H7 (cell line): ENCODE results near the gene DNAH8. TPM values are rescaled to one million over a fixed set of nuclear protein-coding genes. Genes with fewer than 3 reads are reported as not detected.

Source experiments
- DNase-seq: peaks from one replicate; pipeline ENCODE4 v3.0.0; 2012
- H3K27me3 ChIP-seq: 2 replicates; pipeline ENCODE4 v1.6.0; 2011; ENCODE audit warnings: mild to moderate bottlenecking, low read length; ENCODE audit not compliant: control insufficient read depth, insufficient read depth
- H3K36me3 ChIP-seq: replicated peaks from 2 replicates; pipeline ENCODE4 v1.5.1; 2011; ENCODE audit warnings: low read length; ENCODE audit not compliant: control insufficient read depth, insufficient read depth
- H3K4me3 ChIP-seq: 2 replicates; pipeline ENCODE4 v1.5.1; 2011; ENCODE audit warnings: low read depth, mild to moderate bottlenecking, control low read depth, low read length, moderate library complexity; ENCODE audit not compliant: insufficient read depth
- total RNA-seq: library from RNA; depleted of rRNA; stranded (reverse); fragments of >200 nt; shearing (Covaris generic); gene quantifications from 2 replicates; pipeline ENCODE4 v1.2.3, GENCODE V29; 2014

The DNAH8 gene
- total RNA-seq, 1 experiment from 2014 or later: 0.03 TPM

DNA sequence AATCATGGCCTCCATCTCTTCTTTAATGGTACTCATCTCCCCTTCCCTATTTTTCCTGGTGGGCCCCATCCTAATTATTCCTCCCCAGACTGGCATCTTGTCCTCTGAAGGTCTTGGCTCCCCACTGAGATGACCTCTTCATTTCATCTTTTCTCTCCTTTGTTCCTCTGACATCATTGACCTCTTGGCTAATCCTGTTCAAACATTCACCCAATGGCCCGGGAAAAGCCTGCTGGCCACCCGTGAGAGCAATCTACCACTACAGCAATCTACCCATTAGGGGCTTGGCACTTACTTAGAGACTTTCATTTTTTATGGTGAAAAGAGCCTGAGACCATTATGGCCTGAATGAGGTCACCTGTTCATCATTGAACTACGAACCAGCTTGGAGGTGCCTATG lies 130.8 kb downstream of the DNAH8 start:
- no peak for DNase-seq

DNA sequence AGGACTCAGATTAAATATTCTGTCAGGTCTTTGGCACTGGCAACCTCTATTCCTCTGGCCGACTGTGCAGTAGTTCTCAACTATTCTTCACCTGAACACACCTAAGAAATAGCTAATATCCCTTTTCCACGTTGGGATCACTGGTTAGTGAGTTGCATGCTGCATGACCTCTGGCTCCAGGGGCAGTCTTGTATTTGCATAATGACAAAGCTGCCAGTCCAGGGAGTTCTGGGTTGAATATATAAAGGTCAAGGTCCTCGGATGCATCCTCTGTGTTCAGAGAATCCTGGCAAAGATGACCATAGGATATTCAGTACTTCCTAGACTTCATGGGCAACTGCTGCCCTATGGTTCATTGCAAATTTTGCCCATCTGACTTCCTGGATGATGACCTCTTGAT lies 131.2 kb downstream of the DNAH8 start:
- DNase-seq: no peak
- Histone ChIP-seq H3K36me3 (no peaks in the 10 kb centered on the region), H3K27me3 (no peaks in the 10 kb centered on the region), H3K4me3 (no peak overlapping the region)

More for the DNA sequence above, 130.8 kb downstream of the DNAH8 start:
- no peaks in the 10 kb centered on the region for H3K36me3 ChIP-seq
- H3K27me3 ChIP-seq: no peaks in the 10 kb centered on the region
- H3K4me3 ChIP-seq: no peak overlapping the region

- H3K27me3 ChIP-seq: no peaks in the 10 kb centered on the region
- H3K4me3 ChIP-seq: no peak overlapping the region
- no peaks in the 10 kb centered on the region for H3K36me3 ChIP-seq
- DNase-seq: no peak
Measured at GRCh38 chr6:38846844-38847243, 131.7 kb downstream of the DNAH8 start.

DNA sequence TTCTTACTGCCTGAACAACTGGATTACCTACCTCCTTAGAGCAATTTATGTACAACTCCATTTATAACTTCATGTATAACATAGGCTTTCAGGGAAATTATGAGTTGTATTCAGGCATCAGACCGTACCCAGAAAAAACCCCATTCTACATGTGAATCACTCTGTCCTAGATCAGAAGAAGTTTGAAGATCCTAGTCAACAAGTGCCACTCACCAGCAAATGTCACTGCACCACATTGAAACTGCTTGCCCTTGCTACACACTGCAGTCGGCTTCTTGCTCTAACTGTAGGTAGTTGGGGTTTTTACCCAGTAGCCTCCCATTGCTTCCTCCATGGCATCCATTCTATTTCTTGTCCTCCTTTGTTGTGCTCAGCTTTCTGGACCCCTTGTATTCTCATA lies 132.4 kb downstream of the DNAH8 start:
- H3K27me3 ChIP-seq: no peaks in the 10 kb centered on the region
- H3K36me3 ChIP-seq: no peaks in the 10 kb centered on the region
- DNase-seq: no peak
- no peak overlapping the region for H3K4me3 ChIP-seq

DNA sequence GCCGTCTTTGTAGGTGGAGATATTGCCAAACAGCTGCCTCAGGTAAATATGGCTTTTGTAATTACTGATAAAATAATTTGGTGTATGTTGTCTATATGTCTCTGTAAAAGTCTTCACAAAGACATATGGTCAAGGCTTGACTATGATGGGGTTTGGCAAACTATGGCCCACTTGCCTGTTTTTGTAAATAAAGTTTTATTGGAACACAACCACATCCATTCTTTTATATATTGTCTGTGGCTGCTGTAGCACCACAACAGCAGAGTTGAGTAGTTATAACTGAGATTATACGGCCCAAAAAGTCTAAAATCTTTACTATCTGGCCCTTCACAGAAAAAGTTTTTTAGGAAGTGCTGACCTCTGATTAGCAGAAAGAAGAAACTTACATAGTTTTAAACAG lies 133.6 kb downstream of the DNAH8 start:
- no peak for DNase-seq
- Histone ChIP-seq H3K4me3 (no peak overlapping the region), H3K27me3 (no peaks in the 10 kb centered on the region), H3K36me3 (no peaks in the 10 kb centered on the region)

- no peak overlapping the region for H3K4me3 ChIP-seq
- H3K27me3 ChIP-seq: no peaks in the 10 kb centered on the region
- DNase-seq: no peak
- no peaks in the 10 kb centered on the region for H3K36me3 ChIP-seq
Measured at GRCh38 chr6:38852215-38852614, 137.1 kb downstream of the DNAH8 start.

- no peak for DNase-seq
- no peaks in the 10 kb centered on the region for H3K36me3 ChIP-seq
- H3K4me3 ChIP-seq: no peak overlapping the region
- no peaks in the 10 kb centered on the region for H3K27me3 ChIP-seq
Measured at GRCh38 chr6:38853236-38853635, 138.1 kb downstream of the DNAH8 start.

DNA sequence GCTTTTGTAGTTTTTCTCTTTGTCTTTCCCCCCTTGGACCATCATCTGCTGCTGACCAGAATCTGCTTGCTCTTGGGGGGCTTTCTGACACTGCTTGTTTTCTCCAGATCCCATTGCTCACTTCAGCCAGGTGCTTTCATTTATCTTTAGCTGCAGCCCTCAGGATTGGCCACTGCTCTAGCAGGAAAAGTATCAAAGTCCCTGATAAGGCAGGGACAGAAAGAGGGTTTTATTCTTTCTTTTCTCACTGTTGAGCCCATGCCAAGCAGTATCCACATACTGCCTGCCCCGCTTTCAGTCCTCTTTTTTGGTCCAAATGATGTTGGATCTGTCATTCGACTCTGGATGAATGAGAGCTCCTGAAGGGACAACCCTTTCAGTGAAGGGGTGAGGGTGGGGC lies 141.4 kb downstream of the DNAH8 start:
- Histone ChIP-seq H3K27me3 (no peaks in the 10 kb centered on the region), H3K36me3 (no peaks in the 10 kb centered on the region), H3K4me3 (no peak overlapping the region)
- no peak for DNase-seq

- no peak overlapping the region for H3K4me3 ChIP-seq
- no peak for DNase-seq
- H3K27me3 ChIP-seq: no peaks in the 10 kb centered on the region
- H3K36me3 ChIP-seq: no peaks in the 10 kb centered on the region
Measured at GRCh38 chr6:38857815-38858214, 142.7 kb downstream of the DNAH8 start.

DNA sequence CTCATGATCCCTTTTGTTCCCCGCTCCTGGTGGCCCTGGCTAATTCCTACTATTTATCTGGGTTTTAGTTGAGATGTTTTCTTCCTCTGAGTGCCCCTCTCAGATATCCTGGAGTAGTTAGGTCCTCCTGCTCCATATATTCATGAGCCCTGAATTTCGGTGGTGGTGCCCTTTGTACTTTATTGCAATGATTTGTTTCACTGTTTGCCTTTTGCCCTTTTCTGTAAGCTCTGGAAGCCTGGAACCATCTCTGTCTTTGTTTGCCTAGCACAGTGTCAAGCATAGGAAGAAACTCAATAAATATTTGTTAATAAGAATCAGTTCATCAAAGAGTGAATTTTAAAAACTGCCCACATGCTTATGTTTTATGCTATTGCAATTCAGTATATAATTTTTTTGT lies 144.9 kb downstream of the DNAH8 start:
- Histone ChIP-seq H3K27me3 (no peaks in the 10 kb centered on the region), H3K36me3 (no peaks in the 10 kb centered on the region), H3K4me3 (no peak overlapping the region)
- DNase-seq: no peak

- DNase-seq: no peak
- H3K4me3 ChIP-seq: no peak overlapping the region
- H3K36me3 ChIP-seq: no peaks in the 10 kb centered on the region
- H3K27me3 ChIP-seq: no peaks in the 10 kb centered on the region
Measured at GRCh38 chr6:38861926-38862401, 146.9 kb downstream of the DNAH8 start.

GRCh38 chr6:38865521-38866174 lies 150.5 kb downstream of the DNAH8 start:
- H3K4me3 ChIP-seq: no peak overlapping the region
- H3K27me3 ChIP-seq: no peaks in the 10 kb centered on the region
- no peak for DNase-seq
- no peaks in the 10 kb centered on the region for H3K36me3 ChIP-seq

GRCh38 chr6:38867726-38868125 lies 152.6 kb downstream of the DNAH8 start:
- no peaks in the 10 kb centered on the region for H3K27me3 ChIP-seq
- no peak overlapping the region for H3K4me3 ChIP-seq
- no peak for DNase-seq
- no peaks in the 10 kb centered on the region for H3K36me3 ChIP-seq

- no peaks in the 10 kb centered on the region for H3K27me3 ChIP-seq
- no peak overlapping the region for H3K4me3 ChIP-seq
- DNase-seq: peak; percentile 55
- H3K36me3 ChIP-seq: no peaks in the 10 kb centered on the region
Measured at GRCh38 chr6:38871741-38872568, 156.8 kb downstream of the DNAH8 start.

- Histone ChIP-seq H3K27me3 (no peaks in the 10 kb centered on the region), H3K36me3 (no peaks in the 10 kb centered on the region), H3K4me3 (no peak overlapping the region)
- peak; percentile 5 for DNase-seq
Measured at GRCh38 chr6:38873001-38873400, 157.9 kb downstream of the DNAH8 start.
